CD4-positive, alpha-beta T cell treated with Interleukin-1 beta for 1 hour (primary cell): ENCODE data around the gene NRP2.

Experiments used
- DNase-seq, 2 donors: peaks; one replicate each; pipeline ENCODE4 v3.0.0-alpha.2; 2020 to 2022

Gene NRP2

DNA sequence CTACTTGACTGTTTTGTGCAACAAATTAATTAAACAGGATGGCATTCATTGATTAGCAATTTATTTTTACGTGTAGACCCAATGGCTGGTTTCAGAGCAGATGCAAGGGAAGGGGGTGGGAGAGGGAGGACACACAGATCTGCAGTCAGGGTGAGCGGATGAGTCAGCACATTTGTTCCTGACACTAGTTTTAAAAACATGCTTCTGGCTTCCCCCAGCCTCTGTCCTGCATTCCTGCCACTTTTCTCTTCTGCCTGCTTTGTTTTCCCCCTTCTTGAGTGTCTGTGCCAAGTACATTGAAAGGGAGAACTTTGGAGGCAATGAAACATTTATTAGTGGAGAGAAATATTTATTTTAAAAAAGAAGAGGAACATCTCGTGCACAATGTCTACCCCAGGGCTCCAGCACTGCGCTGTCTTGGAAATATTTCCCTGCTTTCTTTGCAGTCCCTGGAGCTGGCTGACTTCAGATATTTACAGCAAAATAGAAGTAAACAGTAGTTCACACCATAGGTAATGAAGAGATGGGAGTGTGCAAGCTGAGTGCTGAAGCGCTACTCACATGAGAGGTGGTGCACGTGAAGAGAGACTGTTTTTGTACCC, 52.2 kb downstream of the NRP2 start:
- no peak for DNase-seq

DNA sequence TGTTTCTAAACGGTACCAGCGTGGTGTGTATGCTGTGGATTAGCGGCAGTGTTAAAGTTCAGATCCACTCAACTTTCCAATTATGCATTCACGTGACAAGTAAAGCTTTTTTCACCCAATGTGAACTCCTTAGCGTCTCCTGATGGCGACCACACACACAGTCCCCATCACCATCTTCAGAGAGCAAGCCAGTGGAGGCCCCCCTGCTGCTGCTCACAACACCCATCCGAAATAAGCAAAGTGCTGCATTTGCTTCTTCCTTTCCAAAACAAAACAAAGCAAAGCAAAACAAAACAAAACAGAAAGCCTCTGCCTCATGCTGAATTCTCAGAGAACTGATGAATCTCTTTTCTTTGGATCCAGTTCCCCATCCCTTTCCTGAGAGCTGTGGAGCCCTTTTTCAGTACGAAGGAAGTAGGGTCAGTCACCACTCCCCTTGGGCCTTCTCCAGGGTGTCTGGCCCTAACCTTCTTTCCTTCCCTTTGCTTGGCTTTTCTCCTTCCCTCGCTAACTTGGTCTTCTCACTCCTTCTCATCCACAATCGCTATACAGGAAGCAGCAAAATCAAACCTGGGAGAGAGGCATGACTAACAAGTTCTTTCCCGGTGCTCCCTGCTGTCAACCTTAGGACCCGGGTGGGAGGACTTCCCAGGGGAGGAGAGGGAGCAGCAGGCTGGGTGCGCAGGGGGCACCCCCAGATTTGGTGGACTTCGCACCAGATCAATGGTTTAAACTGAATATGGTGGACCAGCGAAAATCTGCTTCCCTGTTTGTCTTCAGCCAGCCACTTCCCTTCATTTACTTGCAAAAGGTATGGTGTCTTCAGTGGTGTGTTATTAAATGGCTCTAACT, 56.0 kb downstream of the NRP2 start:
- no peak for DNase-seq

DNA sequence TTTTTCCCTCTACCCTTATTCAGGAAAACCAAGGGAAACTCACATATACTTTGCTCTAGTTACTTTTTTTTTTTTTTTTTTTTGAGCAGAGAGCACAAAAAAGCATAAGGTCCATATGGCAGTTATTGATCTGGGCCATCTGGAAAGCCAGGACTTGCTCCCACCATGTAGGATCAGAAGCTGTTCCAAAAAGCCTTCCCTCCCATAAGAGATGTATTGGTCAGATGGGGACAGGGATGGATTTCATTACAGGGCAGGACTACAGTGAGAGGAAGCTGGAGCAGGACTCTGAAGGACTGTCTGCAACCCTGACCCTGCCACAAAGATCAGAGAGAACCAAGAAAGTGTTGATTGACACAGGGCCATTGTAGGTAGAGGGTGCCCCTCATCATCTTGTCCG, 57.3 kb downstream of the NRP2 start:
- no peak for DNase-seq

DNA sequence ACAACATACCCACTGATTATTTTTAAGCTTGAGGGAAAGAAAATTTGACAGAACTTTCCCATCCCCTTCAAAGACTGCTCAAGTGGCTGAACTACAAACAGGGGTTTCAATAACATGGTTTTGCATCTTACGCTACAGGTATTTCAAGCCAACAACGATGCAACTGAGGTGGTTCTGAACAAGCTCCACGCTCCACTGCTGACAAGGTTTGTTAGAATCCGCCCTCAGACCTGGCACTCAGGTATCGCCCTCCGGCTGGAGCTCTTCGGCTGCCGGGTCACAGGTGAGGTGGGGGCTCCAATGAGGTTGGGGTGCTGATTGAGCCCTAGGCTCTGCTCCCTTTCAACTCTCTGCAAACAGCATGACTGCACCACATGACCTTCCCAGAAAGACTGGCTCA, 58.1 kb downstream of the NRP2 start:
- DNase-seq = no peak

DNA sequence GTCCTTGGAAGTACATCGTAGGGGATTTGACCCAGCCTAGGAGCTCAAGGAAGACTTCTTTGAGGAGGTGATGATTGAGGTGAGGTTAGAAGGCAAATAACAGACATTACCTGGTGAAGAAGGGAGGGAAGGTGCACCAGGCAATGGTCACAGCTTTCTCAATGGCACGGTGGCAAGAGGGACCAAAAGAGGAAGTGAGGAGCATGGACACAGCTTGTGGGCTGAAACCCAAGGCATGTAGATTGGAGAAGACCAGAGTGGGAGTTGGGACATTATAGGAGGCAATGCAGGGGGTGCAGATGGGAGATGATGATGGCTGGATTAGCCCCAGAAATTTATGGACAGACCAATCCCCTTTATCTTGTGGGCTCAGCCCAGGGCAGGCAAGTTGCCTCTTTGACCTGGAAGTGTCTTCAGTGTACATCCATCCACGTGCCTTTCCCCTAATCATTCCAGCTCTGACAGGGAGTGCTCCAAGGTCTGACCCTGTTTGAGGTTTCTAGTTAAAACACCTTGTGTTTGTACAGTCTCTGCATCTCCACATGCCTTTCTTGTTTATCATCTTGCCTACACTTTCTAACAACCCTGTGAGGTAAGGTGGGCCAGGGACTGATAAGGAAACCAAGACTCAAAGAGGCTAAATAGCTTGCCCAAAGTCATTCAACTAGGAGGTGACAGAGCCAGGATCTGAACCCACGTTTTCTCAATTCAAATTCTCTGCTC, 59.1 kb downstream of the NRP2 start:
- no peak for DNase-seq

DNA sequence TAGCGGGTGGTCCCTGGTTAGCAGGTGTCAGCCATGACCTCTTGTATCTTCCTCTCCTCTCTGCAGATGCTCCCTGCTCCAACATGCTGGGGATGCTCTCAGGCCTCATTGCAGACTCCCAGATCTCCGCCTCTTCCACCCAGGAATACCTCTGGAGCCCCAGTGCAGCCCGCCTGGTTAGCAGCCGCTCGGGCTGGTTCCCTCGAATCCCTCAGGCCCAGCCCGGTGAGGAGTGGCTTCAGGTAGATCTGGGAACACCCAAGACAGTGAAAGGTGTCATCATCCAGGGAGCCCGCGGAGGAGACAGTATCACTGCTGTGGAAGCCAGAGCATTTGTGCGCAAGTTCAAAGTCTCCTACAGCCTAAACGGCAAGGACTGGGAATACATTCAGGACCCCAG, 60.8 kb downstream of the NRP2 start:
- no peak for DNase-seq

DNA sequence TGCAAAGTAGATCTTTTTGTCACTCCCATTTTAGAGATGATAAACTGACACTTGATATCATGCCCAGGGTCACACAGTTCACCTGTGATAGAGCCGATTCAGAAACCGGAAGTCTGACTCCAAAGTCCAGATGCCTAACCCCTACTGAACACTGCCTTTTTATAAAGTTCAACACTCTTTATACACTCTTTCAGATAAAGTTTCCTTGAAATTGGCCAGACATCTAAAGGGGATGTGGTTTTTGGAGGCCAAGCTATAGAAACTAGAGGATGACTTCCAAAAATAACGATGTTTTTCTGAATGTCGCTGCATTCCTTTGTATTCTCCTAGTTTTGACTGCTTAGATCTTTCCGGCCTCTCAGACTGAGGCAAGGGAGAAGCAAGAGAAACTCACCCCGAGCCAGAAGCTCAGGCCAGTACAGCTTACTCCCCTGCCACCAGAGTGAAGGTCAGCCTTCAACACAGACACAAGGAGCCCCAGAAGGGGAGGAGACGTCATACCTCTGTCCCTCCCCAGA, 61.8 kb downstream of the NRP2 start:
- DNase-seq = no peak

DNA sequence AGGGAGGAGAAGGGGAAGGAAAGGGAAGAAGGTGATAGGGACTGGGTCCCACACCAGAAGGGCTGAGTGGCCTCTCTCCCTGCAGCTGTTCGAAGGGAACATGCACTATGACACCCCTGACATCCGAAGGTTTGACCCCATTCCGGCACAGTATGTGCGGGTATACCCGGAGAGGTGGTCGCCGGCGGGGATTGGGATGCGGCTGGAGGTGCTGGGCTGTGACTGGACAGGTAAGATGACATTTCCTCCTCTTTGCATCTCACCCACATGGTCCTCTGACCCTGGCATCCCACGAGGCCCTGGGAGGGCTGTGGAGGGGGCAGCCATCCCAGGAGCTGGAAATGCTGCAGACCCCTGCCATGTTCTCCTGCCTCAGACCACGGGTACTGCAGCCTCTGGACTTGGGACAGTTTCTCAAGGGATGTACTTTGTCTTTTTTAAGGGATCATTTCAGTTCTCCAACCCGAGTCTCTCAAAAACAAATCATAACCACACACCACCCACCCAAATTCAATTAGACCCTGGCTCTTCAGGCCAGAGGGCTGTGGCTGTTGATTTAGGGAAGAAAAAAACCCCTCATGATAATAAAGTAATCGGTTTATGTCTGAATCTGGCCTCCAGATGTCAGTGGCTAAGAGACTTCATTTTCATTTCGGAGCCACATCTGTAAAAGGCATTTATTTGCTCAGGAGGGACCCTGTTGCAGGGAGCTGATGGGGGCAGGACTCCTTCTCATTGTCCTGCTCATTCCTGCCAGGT, 63.5 kb downstream of the NRP2 start:
- no peak for DNase-seq

DNA sequence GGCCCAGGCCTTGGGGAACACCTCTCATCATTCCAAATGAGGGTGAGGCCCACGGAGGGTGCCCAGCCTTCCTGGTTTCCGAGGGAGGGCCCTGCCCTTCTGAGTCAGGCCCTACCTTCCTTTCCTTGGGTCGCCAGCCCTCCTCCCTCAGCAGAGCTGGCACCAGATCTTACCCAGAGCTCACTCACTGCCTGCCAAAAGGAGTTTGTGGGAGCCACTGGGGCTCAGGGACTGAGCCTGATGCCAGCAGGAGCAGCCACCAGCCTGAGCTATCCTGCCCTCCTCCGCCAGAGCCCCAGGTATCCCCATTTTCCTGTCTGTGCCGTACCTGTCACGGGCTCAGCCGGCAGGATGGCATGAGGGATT, 64.1 kb downstream of the NRP2 start:
- DNase-seq = no peak

DNA sequence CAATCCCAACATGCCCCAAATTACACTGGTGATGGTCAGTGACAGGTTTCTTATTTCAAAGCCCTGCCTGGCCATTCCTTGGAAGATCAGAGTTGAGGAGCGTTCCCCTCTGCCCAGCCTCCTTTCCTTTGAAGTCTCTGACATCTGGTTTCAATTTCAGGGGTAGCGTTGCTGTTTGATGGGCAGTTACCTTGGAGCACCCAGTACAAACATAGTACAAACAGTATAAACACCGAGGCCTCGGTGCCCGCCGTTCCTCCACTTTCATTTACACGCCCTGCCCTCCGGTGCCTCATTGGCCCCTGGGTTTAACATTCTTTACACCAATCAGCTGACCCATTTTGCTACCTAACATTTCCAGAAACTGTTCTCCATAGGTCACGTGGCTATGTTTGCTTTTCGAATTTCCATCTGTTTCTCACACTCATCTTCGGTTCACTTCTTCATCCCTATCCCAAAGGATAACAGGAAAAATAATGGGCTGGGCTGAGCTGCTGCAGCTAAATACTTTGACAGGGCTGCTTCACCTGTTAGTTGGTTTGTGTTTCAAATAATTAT, 65.6 kb downstream of the NRP2 start:
- DNase-seq = no peak

DNA sequence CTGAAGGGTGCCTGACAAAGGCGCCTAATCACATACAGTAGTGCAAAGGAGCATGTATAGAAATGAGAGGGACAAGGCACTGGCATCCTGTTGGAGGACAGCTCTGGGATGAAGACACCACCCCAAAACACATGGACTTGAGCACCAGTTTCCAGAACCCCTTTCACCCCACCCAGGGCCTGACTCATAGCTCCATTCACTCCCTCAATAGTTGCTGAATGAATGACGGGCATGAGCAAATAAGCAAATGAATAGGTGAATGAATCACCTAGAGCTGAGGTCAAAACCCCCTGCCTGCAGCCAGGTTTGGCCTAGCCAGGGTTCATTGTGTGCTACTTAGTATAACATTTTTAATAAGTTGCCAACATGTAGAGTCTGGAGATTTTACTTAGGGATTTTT, 66.3 kb downstream of the NRP2 start:
- no peak for DNase-seq

DNA sequence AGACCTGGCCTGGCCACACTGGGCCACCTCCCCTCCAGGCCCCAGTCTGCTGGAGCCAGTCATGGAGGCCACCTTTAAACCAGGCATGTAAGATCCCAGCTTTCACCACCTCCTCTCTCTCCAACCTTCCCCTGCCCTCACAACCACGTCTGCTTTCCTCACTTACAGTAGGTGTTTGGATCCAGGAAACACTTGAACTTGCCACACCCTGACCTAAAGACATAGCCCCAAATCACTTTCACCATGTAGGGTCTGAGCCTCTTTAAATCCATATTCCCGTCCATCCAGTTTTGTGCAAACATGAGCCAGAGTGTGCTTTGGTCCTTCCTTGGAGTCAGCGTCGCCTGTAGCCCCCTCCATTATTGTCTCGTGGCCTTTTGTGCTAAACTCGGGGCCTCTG, 66.8 kb downstream of the NRP2 start:
- DNase-seq = no peak

DNA sequence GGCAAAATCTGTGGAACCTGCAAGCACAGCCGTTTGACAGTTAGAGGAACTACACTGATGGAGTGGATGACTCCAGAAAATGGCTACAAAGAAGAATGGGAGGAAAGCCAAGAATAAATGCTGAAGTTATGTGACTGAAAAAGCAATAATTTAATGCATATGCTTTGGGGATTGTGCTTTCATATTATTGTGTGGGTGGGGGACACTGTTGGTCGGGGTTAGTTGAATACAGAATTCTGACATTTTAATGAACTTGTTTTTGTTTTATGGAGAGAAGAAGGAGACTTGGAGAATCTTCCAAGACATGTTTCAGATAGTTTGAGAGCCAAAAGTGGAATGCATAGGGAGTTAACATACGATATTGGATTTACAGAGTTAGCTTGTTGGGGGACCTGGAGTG, 68.5 kb downstream of the NRP2 start:
- DNase-seq = no peak

DNA sequence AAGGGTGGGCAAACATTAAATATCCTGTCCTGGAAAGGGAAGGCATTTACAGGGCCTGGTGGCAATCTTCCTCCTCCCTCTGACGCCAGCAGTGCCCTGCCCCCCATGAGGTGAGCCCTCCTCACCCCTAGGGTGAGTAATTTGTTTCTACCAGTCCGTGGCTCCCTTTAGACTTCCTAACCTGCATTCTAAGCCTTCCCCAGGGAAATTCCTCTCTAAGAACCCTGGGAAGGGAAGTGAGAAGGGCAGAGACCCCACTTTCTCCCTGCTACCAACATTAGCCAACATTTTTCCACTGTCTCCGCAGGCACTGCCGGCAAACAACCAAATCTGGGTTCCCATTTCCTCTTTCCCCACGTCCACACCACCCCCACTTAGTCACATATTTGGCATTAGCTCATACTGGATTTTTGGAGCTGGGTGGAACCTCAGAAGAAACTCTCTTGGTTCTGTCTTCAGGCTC, 69.3 kb downstream of the NRP2 start:
- no peak for DNase-seq

DNA sequence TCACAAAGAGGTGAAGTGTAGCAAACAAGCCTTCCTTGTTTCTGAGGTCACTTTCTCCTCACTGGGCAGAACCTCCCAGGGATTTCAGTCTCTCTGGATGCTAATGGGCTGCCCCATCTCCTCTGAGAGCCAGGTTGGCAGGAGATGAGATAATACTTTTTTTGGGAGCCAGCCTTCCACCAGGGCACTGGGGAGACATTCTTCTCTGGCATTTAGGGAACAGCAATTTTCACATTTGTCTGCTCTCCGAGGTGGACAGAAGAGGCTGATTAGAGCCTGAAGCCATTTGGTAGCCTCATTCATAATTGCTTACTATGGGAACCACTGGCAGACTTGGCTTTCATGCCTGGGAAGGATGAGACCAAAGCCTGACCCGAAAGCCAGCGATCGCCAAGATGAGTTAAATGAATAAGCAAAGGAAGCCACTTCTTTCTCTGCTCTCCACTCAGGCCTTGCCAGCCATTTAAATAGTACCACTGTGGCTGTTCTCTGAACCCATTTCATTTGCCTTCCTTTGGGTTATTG, 70.1 kb downstream of the NRP2 start:
- DNase-seq = no peak

DNA sequence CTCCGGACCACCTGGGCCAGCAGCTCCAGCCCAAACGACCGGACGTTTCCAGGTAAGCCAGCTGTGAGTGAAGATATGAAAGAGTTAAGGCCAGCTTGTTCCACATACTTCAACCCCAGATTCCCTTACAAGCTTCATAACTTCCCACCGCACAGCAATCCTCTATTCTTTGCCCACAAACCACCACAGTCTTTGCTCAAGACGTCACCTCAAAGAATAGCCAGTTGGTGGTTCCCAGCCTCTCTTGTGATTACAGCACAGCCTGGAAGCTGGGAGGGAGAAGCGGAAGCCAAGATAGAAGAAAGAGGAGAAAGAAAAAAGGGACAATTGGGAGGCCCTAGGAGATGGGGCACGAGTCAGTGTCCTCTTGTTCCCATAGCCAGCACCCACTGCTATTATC, 70.6 kb downstream of the NRP2 start:
- no peak for DNase-seq

DNA sequence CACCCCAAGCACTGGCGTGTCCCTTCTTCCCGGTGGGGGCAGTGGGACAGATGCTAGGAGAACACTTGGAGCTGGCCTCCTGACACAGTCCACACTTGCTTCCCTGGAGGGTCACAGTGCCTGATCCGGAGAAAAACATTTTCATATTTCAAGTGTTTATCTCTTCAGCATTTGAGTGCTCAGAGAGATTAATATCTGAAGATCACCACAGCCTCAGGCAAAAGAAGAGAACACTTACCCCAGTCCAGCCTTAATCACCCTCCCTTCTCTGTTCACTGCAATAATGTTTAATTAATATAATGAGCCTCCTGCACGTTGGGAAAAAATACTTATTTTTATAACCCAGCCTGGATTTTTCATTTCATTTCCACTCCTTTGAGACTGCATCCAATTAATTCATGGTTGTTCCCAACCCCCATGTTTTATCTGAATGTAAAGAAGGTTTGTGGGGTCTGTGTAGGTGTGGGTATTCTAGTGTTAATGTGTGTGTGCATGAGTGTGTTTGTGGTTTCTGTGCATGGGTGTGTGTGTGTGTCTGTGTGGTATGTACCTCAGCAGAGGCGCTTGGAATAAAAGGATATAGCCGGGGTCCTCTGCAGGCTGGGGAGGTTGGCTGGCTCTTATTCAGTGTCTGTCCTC, 72.1 kb downstream of the NRP2 start:
- no peak for DNase-seq

DNA sequence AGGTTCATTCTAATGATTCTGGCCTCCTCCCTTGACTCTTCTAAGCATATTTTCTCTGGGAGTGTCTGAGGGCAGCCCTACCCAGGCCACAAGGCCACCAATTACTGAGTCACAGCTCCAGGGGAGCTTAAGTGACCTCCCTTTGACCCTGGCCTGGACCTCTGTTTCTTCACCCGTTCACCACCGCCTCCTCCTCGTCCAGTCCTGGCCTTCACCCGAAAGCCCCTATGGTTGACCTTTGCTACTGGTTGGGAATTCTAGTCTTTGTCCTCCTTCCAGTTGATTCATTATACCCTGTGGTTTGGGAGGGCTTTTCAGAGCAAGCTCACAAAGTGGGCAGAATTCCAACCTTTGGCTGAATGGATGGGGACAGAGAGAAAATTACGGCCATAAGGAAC, 72.6 kb downstream of the NRP2 start:
- DNase-seq = no peak

DNA sequence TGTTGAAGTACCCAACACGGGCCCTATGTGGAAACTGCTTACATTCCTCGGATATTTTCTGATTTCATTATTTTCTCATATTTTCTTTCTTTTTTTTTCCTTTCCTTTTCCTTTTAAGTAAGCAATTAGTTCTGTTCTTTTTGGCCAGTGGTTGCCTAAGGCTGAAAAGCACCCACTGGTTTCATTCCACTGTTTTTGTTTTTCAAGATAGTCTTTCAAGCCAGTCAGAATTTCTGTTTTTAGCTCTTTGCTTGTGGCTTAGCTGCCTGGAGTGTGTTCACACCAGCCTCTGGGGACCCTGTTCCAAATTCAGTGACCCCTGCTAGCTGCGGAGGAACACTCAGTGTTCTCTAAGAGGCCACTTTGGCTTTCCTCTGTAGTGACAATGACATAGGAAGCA, 73.6 kb downstream of the NRP2 start:
- no peak for DNase-seq

DNA sequence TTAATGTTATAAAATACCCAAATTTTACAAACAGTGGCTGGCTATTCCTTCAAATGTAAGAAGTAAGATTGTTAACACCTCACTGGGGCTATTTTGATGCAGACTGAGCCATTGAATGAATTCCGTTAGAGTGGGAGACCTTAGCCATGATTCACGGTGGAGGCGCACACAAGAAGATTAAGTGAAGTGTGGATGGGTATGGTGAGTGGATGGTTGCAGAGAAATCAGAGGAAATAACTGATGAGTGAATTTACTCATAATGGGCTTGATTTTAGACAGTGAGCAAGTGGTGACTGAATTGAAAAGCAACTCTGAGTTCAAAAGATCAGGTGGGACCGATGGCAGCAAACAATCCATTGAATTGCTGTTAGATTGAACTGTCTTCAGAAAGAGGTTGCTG, 75.0 kb downstream of the NRP2 start:
- DNase-seq = no peak

DNA sequence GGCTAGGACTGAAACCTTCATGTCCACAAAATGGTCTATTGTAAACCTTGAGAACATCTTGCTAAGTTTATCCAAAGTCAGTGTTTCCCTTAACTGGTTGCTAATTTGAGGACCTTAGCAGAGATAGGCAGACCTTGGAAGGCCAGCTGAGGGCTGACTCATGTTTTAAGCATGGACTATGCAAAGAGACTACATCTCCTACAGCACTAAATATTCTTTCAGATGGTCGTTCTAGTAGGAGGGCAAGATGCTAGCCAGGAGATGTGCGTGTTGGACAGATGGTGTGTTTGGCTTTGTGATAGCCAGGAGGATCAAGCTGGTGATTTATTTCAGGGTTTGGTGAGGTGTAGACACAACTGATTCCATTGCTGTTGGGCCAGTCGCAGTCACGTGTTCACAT, 75.8 kb downstream of the NRP2 start:
- DNase-seq = no peak

DNA sequence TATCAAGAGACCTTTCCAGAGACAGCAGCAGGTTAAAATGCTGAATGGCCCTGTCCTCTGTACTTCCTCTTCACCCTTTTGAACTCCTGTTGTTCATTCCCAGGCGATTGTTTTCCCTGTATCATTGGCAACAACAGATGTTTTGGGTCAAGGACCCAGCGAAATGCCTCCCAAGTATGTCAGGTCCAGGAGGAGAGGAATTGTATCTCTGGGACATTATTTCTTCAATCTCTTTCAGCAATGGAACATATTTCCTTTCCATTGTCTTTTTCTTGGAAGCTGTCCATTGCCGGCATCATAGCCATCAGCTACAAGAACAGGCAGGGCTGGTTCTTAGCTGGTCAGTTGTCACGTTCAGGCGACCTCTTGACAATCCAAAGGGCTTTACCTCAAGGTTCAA, 76.2 kb downstream of the NRP2 start:
- no peak for DNase-seq
